ENCODE measurements around the gene TMED6.

DNA sequence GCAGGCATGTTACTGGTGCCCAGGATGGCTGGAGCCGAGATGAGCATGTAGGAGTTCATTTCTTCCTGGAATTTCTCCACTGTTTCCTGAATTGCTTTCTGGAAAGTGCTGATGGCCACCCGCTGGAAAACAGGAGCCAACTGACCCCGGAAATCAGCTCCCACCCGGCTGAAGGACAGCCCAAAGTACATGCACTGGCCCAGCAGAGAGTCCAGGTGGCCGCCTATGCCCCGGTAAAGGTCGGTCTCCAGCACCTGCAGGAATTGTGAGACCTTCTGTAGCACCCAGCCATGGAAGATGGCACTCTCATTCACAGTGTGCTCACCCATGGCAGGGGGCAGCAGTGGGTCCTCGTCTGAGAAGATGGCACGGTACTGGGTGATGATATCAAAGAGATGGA lies 16.9 kb downstream of the TMED6 start:
- TF ChIP-seq, protein P1, sequence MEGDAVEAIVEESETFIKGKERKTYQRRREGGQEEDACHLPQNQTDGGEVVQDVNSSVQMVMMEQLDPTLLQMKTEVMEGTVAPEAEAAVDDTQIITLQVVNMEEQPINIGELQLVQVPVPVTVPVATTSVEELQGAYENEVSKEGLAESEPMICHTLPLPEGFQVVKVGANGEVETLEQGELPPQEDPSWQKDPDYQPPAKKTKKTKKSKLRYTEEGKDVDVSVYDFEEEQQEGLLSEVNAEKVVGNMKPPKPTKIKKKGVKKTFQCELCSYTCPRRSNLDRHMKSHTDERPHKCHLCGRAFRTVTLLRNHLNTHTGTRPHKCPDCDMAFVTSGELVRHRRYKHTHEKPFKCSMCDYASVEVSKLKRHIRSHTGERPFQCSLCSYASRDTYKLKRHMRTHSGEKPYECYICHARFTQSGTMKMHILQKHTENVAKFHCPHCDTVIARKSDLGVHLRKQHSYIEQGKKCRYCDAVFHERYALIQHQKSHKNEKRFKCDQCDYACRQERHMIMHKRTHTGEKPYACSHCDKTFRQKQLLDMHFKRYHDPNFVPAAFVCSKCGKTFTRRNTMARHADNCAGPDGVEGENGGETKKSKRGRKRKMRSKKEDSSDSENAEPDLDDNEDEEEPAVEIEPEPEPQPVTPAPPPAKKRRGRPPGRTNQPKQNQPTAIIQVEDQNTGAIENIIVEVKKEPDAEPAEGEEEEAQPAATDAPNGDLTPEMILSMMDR (IDR thresholded peaks at IDR 0.05) = no peak
- TF ChIP-seq POLR2A (IDR thresholded peaks at IDR 0.05; ENCODE audit: low read depth) = no peak
